HEK293 (cell line): ENCODE results near the gene PARP6.

Experiments
- HOXA7 ChIP-seq: sonication (generic); formaldehyde crosslinking; IDR thresholded peaks from 2 replicates; pipeline ENCODE4 v1.8.1; 2022; ENCODE audit warnings: missing genetic modification reagents, borderline replicate concordance
- HOXC10 ChIP-seq: sonication (generic); formaldehyde crosslinking; IDR thresholded peaks from 2 replicates; pipeline ENCODE4 v1.8.1; 2023; ENCODE audit warnings: mild to moderate bottlenecking, missing genetic modification reagents
- INSM2 ChIP-seq: fragments of 450-650 bp; formaldehyde crosslinking; IDR thresholded peaks from 2 replicates; pipeline ENCODE4 v1.5.1; 2016; ENCODE audit warnings: missing biosample characterization, missing genetic modification characterization
- KLF1 ChIP-seq: fragments of 450-650 bp; formaldehyde crosslinking; IDR thresholded peaks from 2 replicates; pipeline ENCODE4 v1.5.1; 2016; ENCODE audit warnings: missing biosample characterization, missing genetic modification characterization
- KLF17 ChIP-seq: fragments of 450-650 bp; formaldehyde crosslinking; IDR thresholded peaks from 2 replicates; pipeline ENCODE4 v1.5.1; 2016; ENCODE audit warnings: missing biosample characterization, missing genetic modification characterization
- MZF1 ChIP-seq: fragments of 450-650 bp; formaldehyde crosslinking; IDR thresholded peaks from 2 replicates; pipeline ENCODE4 v1.5.1; 2017; ENCODE audit warnings: missing biosample characterization, missing genetic modification characterization, borderline replicate concordance
- REST ChIP-seq: fragments of 450-650 bp; formaldehyde crosslinking; IDR thresholded peaks from 2 replicates; pipeline ENCODE4 v1.5.1; 2016; ENCODE audit warnings: missing biosample characterization, missing genetic modification characterization
- ZBTB49 ChIP-seq: fragments of 450-650 bp; formaldehyde crosslinking; IDR thresholded peaks from 2 replicates; pipeline ENCODE4 v1.5.1; 2016; ENCODE audit warnings: missing biosample characterization, missing genetic modification characterization, low read depth
- ZBTB7A ChIP-seq: fragments of 450-650 bp; formaldehyde crosslinking; IDR thresholded peaks from 2 replicates; pipeline ENCODE4 v1.5.1; 2016; ENCODE audit warnings: low read depth, missing biosample characterization, missing genetic modification characterization
- ZNF133 ChIP-seq: fragments of 450-650 bp; formaldehyde crosslinking; IDR thresholded peaks from 2 replicates; pipeline ENCODE4 v1.5.1; 2016; ENCODE audit warnings: missing biosample characterization, missing genetic modification characterization
- ZNF19 ChIP-seq: fragments of 450-650 bp; formaldehyde crosslinking; IDR thresholded peaks from 2 replicates; pipeline ENCODE4; 2016; ENCODE audit warnings: missing biosample characterization, missing genetic modification characterization, low read depth
- ZNF354C ChIP-seq: fragments of 450-650 bp; formaldehyde crosslinking; IDR thresholded peaks from 2 replicates; pipeline ENCODE4 v1.5.1; 2016; ENCODE audit warnings: missing biosample characterization, missing genetic modification characterization, low read depth, borderline replicate concordance
- ZNF366 ChIP-seq: fragments of 450-650 bp; formaldehyde crosslinking; conservative IDR thresholded peaks from 2 replicates; pipeline ENCODE4 v1.5.1; 2016; ENCODE audit warnings: missing biosample characterization, missing genetic modification characterization
- ZNF473 ChIP-seq: fragments of 450-650 bp; formaldehyde crosslinking; IDR thresholded peaks from 2 replicates; pipeline ENCODE4 v1.5.1; 2017; ENCODE audit warnings: missing biosample characterization, missing genetic modification characterization
- ZNF596 ChIP-seq: fragments of 450-650 bp; IDR thresholded peaks from 2 replicates; pipeline ENCODE4 v1.5.0; 2018; ENCODE audit warnings: missing biosample characterization, mild to moderate bottlenecking, missing genetic modification characterization, moderate library complexity
- ZNF768 ChIP-seq: fragments of 450-650 bp; formaldehyde crosslinking; IDR thresholded peaks from 2 replicates; pipeline ENCODE4 v1.5.1; 2018; ENCODE audit warnings: missing biosample characterization, mild to moderate bottlenecking, missing genetic modification characterization
- ZNF776 ChIP-seq: fragments of 450-650 bp; formaldehyde crosslinking; IDR thresholded peaks from 2 replicates; pipeline ENCODE4 v1.5.0; 2017; ENCODE audit warnings: missing biosample characterization, missing genetic modification characterization, borderline replicate concordance
- ZNF785 ChIP-seq: fragments of 450-650 bp; formaldehyde crosslinking; IDR thresholded peaks from 2 replicates; pipeline ENCODE4 v1.5.1; 2016; ENCODE audit warnings: missing biosample characterization, missing genetic modification characterization
- ZSCAN5A ChIP-seq: fragments of 450-650 bp; formaldehyde crosslinking; IDR thresholded peaks from 2 replicates; pipeline ENCODE4 v1.5.1; 2016; ENCODE audit warnings: missing biosample characterization, missing genetic modification characterization
- TF ChIP-seq, protein P1 (sequence below): fragments of 450-650 bp; formaldehyde crosslinking; IDR thresholded peaks from 2 replicates; pipeline ENCODE4 v1.5.1; 2016; ENCODE audit warnings: missing biosample characterization, missing genetic modification characterization, borderline replicate concordance
- TF ChIP-seq, protein P2 (sequence below): fragments of 450-650 bp; formaldehyde crosslinking; IDR thresholded peaks from 2 replicates; pipeline ENCODE4 v1.5.1; 2017; ENCODE audit warnings: missing biosample characterization, missing genetic modification characterization

Gene PARP6

GRCh38 chr15:72272213-72272996 lies at the start of gene PARP6 (continued):
- no peak for TF ChIP-seq ZBTB49 (tag by site-specific recombination)
- TF ChIP-seq ZNF473 (tag by site-specific recombination), result no peak
- no peak; the same call in 1 of the 2 replicates for TF ChIP-seq ZNF366 (tag by site-specific recombination)
- TF ChIP-seq, protein P1, sequence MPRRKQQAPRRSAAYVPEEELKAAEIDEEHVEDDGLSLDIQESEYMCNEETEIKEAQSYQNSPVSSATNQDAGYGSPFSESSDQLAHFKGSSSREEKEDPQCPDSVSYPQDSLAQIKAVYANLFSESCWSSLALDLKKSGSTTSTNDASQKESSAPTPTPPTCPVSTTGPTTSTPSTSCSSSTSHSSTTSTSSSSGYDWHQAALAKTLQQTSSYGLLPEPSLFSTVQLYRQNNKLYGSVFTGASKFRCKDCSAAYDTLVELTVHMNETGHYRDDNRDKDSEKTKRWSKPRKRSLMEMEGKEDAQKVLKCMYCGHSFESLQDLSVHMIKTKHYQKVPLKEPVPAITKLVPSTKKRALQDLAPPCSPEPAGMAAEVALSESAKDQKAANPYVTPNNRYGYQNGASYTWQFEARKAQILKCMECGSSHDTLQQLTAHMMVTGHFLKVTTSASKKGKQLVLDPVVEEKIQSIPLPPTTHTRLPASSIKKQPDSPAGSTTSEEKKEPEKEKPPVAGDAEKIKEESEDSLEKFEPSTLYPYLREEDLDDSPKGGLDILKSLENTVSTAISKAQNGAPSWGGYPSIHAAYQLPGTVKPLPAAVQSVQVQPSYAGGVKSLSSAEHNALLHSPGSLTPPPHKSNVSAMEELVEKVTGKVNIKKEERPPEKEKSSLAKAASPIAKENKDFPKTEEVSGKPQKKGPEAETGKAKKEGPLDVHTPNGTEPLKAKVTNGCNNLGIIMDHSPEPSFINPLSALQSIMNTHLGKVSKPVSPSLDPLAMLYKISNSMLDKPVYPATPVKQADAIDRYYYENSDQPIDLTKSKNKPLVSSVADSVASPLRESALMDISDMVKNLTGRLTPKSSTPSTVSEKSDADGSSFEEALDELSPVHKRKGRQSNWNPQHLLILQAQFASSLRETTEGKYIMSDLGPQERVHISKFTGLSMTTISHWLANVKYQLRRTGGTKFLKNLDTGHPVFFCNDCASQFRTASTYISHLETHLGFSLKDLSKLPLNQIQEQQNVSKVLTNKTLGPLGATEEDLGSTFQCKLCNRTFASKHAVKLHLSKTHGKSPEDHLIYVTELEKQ (tag by site-specific recombination), result no peak
- TF ChIP-seq KLF17 (tag by site-specific recombination), result peak; percentile 87
- TF ChIP-seq ZNF354C (tag by site-specific recombination), result no peak
- TF ChIP-seq ZNF19 (tag by site-specific recombination), result no peak
- peak; percentile 87 for TF ChIP-seq KLF1 (tag by site-specific recombination)
- peak; percentile 99 for TF ChIP-seq MZF1 (tag by site-specific recombination)
- TF ChIP-seq ZNF785 (tag by site-specific recombination), result no peak
- no peak for TF ChIP-seq ZNF596
- TF ChIP-seq, protein P2, sequence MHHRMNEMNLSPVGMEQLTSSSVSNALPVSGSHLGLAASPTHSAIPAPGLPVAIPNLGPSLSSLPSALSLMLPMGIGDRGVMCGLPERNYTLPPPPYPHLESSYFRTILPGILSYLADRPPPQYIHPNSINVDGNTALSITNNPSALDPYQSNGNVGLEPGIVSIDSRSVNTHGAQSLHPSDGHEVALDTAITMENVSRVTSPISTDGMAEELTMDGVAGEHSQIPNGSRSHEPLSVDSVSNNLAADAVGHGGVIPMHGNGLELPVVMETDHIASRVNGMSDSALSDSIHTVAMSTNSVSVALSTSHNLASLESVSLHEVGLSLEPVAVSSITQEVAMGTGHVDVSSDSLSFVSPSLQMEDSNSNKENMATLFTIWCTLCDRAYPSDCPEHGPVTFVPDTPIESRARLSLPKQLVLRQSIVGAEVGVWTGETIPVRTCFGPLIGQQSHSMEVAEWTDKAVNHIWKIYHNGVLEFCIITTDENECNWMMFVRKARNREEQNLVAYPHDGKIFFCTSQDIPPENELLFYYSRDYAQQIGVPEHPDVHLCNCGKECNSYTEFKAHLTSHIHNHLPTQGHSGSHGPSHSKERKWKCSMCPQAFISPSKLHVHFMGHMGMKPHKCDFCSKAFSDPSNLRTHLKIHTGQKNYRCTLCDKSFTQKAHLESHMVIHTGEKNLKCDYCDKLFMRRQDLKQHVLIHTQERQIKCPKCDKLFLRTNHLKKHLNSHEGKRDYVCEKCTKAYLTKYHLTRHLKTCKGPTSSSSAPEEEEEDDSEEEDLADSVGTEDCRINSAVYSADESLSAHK, result no peak
- peak; percentile 81; the same call in 1 of the 2 replicates for TF ChIP-seq ZSCAN5A
- no peak for TF ChIP-seq ZNF768 (tag by site-specific recombination)
- TF ChIP-seq HOXA7, result no peak
- TF ChIP-seq HOXC10, result no peak
- TF ChIP-seq REST, result no peak
- no peak for TF ChIP-seq ZNF133 (tag by site-specific recombination)
- TF ChIP-seq ZNF776, result no peak
- 0 out of 2 replicates have a peak, but pooled peaks have one; percentile 42 for TF ChIP-seq ZBTB7A
- TF ChIP-seq INSM2 (tag by site-specific recombination), result no peak
